GM13976 (cell line): Measurements from ENCODE around the gene CAPN8.

Experiments
- DNase-seq: peaks from one replicate; pipeline ENCODE4 v3.0.0; 2012; ENCODE audit warnings: low spot score
- CTCF ChIP-seq: IDR thresholded peaks from 2 replicates; pipeline ENCODE4 v1.5.1; 2012; ENCODE audit warnings: borderline replicate concordance, mild to moderate bottlenecking; ENCODE audit not compliant: insufficient read depth; ENCODE audit errors: extremely low read depth, missing control alignments, control extremely low read depth
- in situ Hi-C: fragments of 300-500 bp; cut with MboI; formaldehyde crosslinking; loops from one replicate; pipeline ENCODE4 v1.12.0; 2022; ENCODE audit warnings: low sequenced_read_pairs, mixed read lengths, inconsistent platforms; ENCODE audit not compliant: unreplicated experiment

Gene CAPN8

GRCh38 chr1:223508796-223509195 is 156.7 kb downstream of the CAPN8 start:
- in situ Hi-C loops: no loop called here
- DNase-seq: no peak
- no peak for TF ChIP-seq CTCF

- DNase-seq: no peak
- no peak for TF ChIP-seq CTCF
- in situ Hi-C loops: no loop called here
Observed at GRCh38 chr1:223504741-223505140, 160.8 kb downstream of the CAPN8 start.

GRCh38 chr1:223503348-223503747 is 162.2 kb downstream of the CAPN8 start:
- no peak for TF ChIP-seq CTCF
- in situ Hi-C loops: no loop called here
- DNase-seq: no peak

GRCh38 chr1:223500560-223501425 is 164.7 kb downstream of the CAPN8 start:
- DNase-seq: no peak
- in situ Hi-C loops: no loop called here
- TF ChIP-seq CTCF: no peak

- DNase-seq: no peak
- no peak for TF ChIP-seq CTCF
- in situ Hi-C loops: no loop called here
Observed at GRCh38 chr1:223496883-223497282, 168.6 kb downstream of the CAPN8 start.

GRCh38 chr1:223494926-223495645 is 170.4 kb downstream of the CAPN8 start:
- in situ Hi-C loops: no loop called here
- no peak for DNase-seq
- TF ChIP-seq CTCF: no peak
